Smooth muscle cell (in vitro differentiated cells): ENCODE measurements around the gene TNNI3K. TPM values are rescaled to one million over a fixed set of nuclear protein-coding genes. Genes with fewer than 3 reads are reported as not detected.

Source experiments
- DNase-seq: peaks from one replicate; lab custom pipeline; 2025; ENCODE audit not compliant: unreplicated experiment; lab: John Stamatoyannopoulos, UW
- H2AFZ ChIP-seq: fragments of 200-600 bp; sonication (generic); 2 replicates; pipeline ENCODE4 v1.6.0; 2016; ENCODE audit warnings: antibody characterized with exemption, low read depth, mild to moderate bottlenecking
- H3F3A ChIP-seq: fragments of 200-600 bp; sonication (generic); 2 replicates; pipeline ENCODE4 v1.6.0; 2017; ENCODE audit warnings: antibody characterized with exemption, low read depth
- H3K27ac ChIP-seq: fragments of 200-600 bp; sonication (generic); 2 replicates; pipeline ENCODE4 v1.5.1; 2016; ENCODE audit warnings: low read depth, mild to moderate bottlenecking
- H3K27me3 ChIP-seq: fragments of 200-600 bp; sonication (generic); 2 replicates; pipeline ENCODE4 v1.6.1; 2016; ENCODE audit warnings: low read depth, mild to moderate bottlenecking
- H3K36me3 ChIP-seq: fragments of 200-600 bp; sonication (generic); 2 replicates; pipeline ENCODE4 v1.5.1; 2016; ENCODE audit warnings: low read depth
- H3K4me1 ChIP-seq: fragments of 200-600 bp; sonication (generic); 2 replicates; pipeline ENCODE4 v1.5.1; 2016; ENCODE audit warnings: low read depth
- H3K4me2 ChIP-seq: fragments of 200-600 bp; sonication (generic); 2 replicates; pipeline ENCODE4 v1.6.0; 2016; ENCODE audit warnings: mild to moderate bottlenecking
- H3K4me3 ChIP-seq: fragments of 200-600 bp; sonication (generic); 2 replicates; pipeline ENCODE4 v1.5.1; 2016; ENCODE audit warnings: mild to moderate bottlenecking
- H3K79me2 ChIP-seq: fragments of 200-600 bp; sonication (generic); 2 replicates; pipeline ENCODE4 v1.6.0; 2016; ENCODE audit warnings: low read depth, mild to moderate bottlenecking
- H3K9ac ChIP-seq: fragments of 200-600 bp; sonication (generic); 2 replicates; pipeline ENCODE4 v1.6.0; 2016; ENCODE audit warnings: low read depth
- H3K9me3 ChIP-seq: fragments of 200-600 bp; sonication (generic); replicated peaks from 2 replicates; pipeline ENCODE4 v1.5.1; 2016; ENCODE audit warnings: low read depth
- H4K20me1 ChIP-seq: fragments of 200-600 bp; sonication (generic); 2 replicates; pipeline ENCODE4 v1.6.0; 2016; ENCODE audit warnings: low read depth
- CTCF ChIP-seq: fragments of 200-600 bp; sonication (generic); IDR thresholded peaks from 2 replicates; pipeline ENCODE4 v1.5.1; 2017; ENCODE audit warnings: borderline replicate concordance, mild to moderate bottlenecking, antibody characterized with exemption; ENCODE audit not compliant: insufficient read depth, poor library complexity, severe bottlenecking
- WGBS: methylation state at CpG from one replicate; pipeline ENCODE4 v1.1.7; 2016; ENCODE audit warnings: low lambda C conversion rate; 5-methylcytosine and 5-hydroxymethylcytosine counted together
- polyA plus RNA-seq: library from polyadenylated mRNA; unstranded; fragments of >200 nt; fragmentation: Nextera tagmentation; extraction: Ambion mirVana; gene quantifications from 2 replicates; pipeline ENCODE4 v1.2.1, GENCODE V29; 2016
- total RNA-seq: library from RNA; depleted of rRNA; stranded (reverse); fragments of >200 nt; gene quantifications from 2 replicates; pipeline ENCODE4 v1.2.3, GENCODE V29; 2014

The TNNI3K gene
- total and polyA plus RNA-seq, 2 experiments from 2014 or later = 0.55 to 9.6 TPM

GRCh38 chr1:74363220-74363619 is 128.0 kb downstream of the TNNI3K start:
- no peak overlapping the region for H3K4me3 ChIP-seq
- no peaks in the 10 kb centered on the region for H3K9me3 ChIP-seq
- no peaks in the 10 kb centered on the region for H3K79me2 ChIP-seq
- DNase-seq = no peak
- WGBS = 38% methylated on average over 2 of the region's 2 CpGs
- no peaks in the 10 kb centered on the region for H3F3A ChIP-seq
- peak overlapping the region; percentile 23 for H3K27ac ChIP-seq
- H3K27me3 ChIP-seq = no peaks in the 10 kb centered on the region
- no peak overlapping the region for H3K9ac ChIP-seq
- H3K4me2 ChIP-seq = no peak overlapping the region
- no peaks in the 10 kb centered on the region for H4K20me1 ChIP-seq
- no peaks in the 10 kb centered on the region for H3K36me3 ChIP-seq
- no peak overlapping the region for H2AFZ ChIP-seq
- no peak for TF ChIP-seq CTCF
- H3K4me1 ChIP-seq = no peaks in the 10 kb centered on the region

GRCh38 chr1:74367175-74367813 is 132.1 kb downstream of the TNNI3K start:
- Histone ChIP-seq H3K27me3 (no peaks in the 10 kb centered on the region), H3K4me3 (no peak overlapping the region), H2AFZ (no peak overlapping the region), H3K9ac (no peak overlapping the region), H3K36me3 (no peaks in the 10 kb centered on the region), H3K9me3 (no peaks in the 10 kb centered on the region), H3K27ac (peak overlapping the region; percentile 69), H3F3A (no peaks in the 10 kb centered on the region), H3K79me2 (no peaks in the 10 kb centered on the region), H3K4me2 (peak overlapping the region; percentile 44), H4K20me1 (no peaks in the 10 kb centered on the region), H3K4me1 (no peaks in the 10 kb centered on the region)
- TF ChIP-seq CTCF = no peak
- 67% methylated on average over 1 of the region's 1 CpG for whole genome bisulfite sequencing
- no peak for DNase-seq

- Histone ChIP-seq H4K20me1 (no peaks in the 10 kb centered on the region), H3K4me1 (no peaks in the 10 kb centered on the region), H3K27me3 (no peaks in the 10 kb centered on the region), H3K79me2 (no peaks in the 10 kb centered on the region), H3K9ac (no peak overlapping the region), H3K9me3 (no peaks in the 10 kb centered on the region), H3K36me3 (no peaks in the 10 kb centered on the region), H3K27ac (peak overlapping the region; percentile 69), H2AFZ (no peak overlapping the region), H3K4me3 (no peak overlapping the region), H3K4me2 (peak overlapping the region; percentile 44), H3F3A (no peaks in the 10 kb centered on the region)
- TF ChIP-seq CTCF = no peak
- no peak for DNase-seq
- 78% methylated on average over 3 of the region's 3 CpGs for WGBS
Observed at GRCh38 chr1:74368335-74368734, 133.1 kb downstream of the TNNI3K start.

GRCh38 chr1:74375376-74375775 is 140.2 kb downstream of the TNNI3K start:
- no peak overlapping the region for H3K4me2 ChIP-seq
- no peaks in the 10 kb centered on the region for H3K79me2 ChIP-seq
- no peak overlapping the region for H3K4me3 ChIP-seq
- no peaks in the 10 kb centered on the region for H3K36me3 ChIP-seq
- no peak overlapping the region for H2AFZ ChIP-seq
- no peaks in the 10 kb centered on the region for H3F3A ChIP-seq
- H3K27ac ChIP-seq = no peak overlapping the region
- no peaks in the 10 kb centered on the region for H4K20me1 ChIP-seq
- no peaks in the 10 kb centered on the region for H3K9me3 ChIP-seq
- TF ChIP-seq CTCF = no peak
- no peak overlapping the region for H3K9ac ChIP-seq
- H3K4me1 ChIP-seq = no peaks in the 10 kb centered on the region
- DNase-seq = no peak
- no peaks in the 10 kb centered on the region for H3K27me3 ChIP-seq
